GM21825 (cell line): ENCODE data around the gene PEAK3.
"Not testable (repeated sequence)": the region's sequence is repeated elsewhere in the genome, so short reads cannot be mapped to it uniquely, and the experiment has no call there.

ENCODE experiments used
- ATAC-seq: cut with Tn5 transposase; IDR thresholded peaks from one replicate; pipeline ENCODE4 v1.9.1; 2021; ENCODE audit warnings: mild to moderate bottlenecking, moderate library complexity; ENCODE audit not compliant: unreplicated experiment

Gene PEAK3

DNA sequence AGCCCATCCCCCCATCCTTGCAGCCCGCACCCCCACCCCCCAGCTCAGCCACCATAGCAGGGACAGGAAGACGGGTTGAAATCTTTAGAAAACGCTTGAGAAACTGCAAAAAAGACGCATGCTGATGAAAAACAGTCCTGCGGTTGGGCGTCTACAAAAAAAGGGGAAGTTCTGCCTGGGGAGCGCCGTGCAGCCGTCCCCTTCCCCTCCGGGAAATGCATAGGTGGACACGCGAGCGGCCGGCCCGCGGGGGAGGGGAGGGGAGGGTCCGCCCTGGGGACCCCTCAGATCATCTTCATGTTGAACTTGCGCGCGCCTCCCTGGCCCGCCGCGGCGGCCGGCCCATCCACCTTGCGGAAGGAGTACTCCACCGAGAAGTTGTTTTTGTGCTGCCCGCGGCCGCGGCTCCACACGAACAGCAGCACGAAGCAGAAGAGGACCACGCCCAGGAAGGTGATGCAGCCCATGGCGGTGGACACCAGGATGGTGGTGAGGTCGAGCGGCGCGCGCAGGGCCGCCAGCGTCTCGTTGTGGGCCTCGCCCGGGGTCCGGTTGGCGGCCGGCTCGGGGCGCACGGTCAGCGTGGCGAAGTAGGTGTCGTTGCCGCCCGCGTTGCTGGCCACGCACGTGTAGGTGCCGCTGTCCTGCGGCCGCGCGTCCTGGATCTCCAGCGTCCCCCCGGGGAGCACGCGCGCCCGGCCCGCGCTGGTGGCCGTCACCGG lies 7.9 kb upstream of the PEAK3 start:
- no peak for ATAC-seq

DNA sequence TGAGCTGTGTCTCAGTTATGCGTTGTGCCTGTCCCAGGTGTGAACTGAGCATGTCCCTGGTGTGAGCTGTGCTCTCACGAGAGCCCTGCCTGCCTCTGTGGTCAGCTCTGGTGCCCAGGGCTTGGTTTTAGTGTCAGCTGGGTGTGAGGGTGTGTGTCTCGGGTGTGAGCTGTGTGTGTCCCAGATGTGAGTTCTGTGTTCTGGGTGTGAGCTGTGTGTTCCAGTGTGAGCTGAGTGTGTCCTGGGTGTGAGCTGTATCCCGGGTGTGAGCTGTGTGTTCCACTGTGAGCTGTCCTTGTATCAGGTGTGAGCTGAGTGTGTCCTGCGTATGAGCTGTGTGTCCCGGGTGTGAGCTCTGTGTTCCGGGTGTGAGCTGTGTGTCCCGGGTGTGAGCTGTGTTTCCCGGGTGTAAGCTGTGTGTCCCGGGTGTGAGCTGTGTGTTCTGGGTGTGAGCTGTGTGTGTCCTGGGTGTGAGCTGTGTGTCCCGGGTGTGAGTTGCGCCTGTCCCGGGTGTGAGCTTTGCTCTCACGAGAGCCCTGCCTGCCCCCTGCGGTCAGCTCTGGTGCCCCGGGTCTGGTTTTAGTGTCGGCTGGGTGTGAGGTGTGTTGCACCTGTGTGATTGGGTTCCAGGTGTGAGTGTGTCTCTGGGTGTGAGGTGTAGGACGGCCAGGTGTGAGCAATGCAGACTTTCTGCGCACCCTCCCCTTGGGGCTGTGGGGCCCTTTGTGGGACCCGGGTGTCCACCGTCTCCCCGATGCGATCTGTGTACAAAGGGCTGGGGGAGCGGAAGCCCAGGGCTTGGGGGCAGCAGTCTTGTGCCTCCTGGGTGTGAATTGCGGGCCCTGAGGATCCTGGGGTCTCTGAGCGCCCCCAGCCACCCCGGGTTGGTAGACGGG lies 7.1 kb upstream of the PEAK3 start:
- ATAC-seq, result no peak

DNA sequence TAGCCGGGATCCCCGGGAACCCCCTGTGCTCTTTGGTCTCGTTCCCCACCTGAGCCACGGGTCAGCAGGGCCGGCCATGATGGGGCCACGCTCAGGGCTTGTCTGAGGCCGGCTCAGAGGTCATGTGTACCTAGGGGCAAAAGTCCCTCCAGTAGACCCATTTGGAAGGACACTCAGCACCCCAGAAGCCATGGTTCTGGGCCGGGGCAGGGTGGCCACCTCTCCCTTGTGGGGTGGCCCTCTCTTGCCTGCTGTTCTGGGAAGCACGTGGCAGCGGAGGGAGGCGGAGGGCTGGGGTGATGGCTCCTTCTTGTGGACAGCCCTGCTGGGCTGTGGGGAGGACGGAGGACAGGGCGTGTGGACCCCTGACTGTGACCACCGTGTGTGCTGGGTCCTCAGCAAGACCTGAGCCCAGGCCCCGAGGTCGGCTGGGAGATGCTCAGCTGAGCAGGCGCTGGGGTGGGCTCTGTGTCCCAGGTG lies 6.4 kb upstream of the PEAK3 start:
- no peak for ATAC-seq

- ATAC-seq, result no peak
These were observed 5.8 kb upstream of the PEAK3 start for GRCh38 chr19:2287585-2288337.

GRCh38 chr19:2286402-2287140 lies 4.6 kb upstream of the PEAK3 start:
- ATAC-seq, result no peak

GRCh38 chr19:2283835-2284507 lies 2.0 kb upstream of the PEAK3 start:
- no peak for ATAC-seq

DNA sequence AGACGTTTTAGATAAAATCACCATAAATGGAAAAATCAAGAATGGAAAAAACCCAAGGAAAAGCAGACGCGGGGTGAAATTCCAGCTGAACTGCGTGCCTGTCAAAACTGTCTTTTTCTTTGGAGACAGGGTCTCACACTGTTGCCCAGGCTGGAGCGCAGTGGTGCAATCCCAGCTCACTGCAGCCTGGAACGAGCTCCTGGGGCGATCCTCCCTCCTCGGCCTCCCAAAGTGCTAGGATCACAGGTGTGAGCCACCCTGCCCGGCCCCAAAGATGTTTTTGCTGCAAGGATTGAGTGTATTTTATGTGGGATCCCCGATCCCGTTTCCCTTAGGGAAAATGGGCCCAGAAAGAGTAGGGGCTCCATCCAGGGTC lies 875 bp upstream of the PEAK3 start:
- no peak for ATAC-seq

DNA sequence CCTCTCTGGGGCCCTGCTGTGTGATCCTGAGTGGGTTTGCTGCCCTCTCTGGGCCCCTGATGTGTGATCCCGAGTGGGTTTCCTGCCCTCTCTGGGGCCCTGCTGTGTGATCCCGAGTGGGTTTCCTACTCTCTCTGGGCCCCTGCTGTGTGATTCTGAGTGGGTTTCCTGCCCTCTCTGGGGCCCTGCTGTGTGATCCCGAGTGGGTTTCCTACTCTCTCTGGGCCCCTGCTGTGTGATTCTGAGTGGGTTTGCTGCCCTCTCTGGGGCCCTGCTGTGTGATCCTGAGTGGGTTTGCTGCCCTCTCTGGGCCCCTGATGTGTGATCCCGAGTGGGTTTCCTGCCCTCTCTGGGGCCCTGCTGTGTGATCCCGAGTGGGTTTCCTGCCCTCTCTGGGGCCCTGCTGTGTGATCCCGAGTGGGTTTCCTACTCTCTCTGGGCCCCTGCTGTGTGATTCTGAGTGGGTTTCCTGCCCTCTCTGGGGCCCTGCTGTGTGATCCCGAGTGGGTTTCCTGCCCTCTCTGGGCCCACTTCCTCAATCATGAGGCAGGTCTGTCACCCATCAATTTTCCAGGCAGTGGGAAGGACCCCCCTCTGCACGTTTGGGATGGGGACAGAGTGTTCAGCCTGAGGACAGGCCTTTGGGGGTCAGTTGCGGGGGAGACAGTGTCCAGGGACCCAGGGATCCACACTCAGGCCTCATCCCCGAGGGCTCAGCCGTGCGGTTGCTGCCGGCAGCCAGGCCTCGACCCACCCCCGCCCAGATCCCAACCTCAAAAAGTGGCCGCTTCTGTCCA lies 512 bp downstream of the PEAK3 start:
- not testable (repeated sequence) for ATAC-seq

DNA sequence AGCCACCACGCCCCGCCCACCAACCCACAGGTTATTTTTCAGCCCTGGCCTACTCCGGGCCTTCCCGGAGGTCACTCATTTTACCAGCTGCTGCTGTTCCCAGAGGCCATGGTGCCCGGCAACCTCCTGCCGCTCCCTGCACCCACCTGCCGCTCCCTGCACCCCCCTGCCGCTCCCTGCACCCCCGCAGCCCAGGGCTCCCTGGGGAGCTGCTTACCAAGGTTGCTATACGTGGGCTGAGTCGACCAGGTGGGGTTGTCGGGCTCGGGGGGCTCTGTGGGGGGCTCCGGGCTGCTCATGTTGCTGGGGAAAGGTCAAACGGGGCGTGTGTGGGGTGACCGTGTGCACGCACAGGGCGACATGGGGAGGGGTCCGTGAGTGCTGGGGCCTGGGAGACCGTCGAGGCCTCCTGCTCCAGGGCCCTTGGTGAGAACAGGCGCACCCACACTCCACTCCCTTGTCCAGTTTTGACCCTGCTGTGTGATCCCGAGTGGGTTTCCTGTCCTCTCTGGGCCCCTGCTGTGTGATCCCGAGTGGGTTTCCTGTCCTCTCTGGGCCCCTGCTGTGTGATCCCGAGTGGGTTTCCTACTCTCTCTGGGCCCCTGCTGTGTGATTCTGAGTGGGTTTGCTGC lies 1.2 kb downstream of the PEAK3 start:
- no peak for ATAC-seq

- ATAC-seq, result no peak
These were observed 3.4 kb downstream of the PEAK3 start for GRCh38 chr19:2278459-2279158.

- ATAC-seq, result no peak
These were observed 4.8 kb downstream of the PEAK3 start for GRCh38 chr19:2277138-2277537.

- ATAC-seq, result no peak
These were observed 5.5 kb downstream of the PEAK3 start for GRCh38 chr19:2276429-2276986.

DNA sequence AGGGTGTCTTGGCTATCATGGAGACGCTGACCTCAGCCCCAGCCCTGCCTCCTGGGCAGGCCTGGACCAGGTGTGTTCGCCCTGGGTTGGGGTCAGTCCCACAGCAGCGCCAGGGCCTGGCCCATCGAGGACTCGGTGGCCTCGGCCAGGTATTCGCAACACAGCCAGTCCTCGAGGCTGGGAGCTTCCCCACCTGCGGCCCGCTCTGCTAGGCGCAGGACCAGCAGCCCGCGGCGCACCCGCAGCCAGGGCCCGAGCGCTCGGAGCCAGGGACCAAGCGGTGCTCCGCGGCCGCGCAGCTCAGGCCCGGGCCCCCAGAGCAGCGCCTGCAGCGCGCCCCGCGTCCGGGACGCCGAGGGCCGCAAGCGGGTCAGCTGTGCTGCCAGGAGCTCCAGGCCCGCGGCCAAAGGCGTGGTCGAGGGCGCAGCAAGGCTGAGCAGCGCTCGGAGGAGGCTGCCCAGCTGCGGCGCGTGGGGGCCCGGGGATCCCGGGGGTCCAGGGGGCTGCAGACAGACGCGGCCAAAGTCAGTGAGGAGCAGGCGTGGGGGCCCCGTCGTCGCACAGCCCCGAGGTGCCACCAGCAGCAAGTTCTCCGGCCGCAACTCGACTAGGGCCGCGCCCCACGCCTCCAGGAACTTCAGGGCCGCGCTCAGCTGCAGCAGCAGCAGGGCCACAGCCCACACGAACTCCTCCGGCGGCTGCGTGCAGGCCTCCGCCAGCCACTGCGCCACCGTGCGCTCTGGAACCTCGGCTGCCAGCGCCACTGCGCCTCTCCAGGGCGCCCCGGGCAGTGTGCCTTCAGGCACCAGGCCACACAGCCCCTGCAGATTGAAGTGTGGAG lies 6.2 kb downstream of the PEAK3 start:
- no peak for ATAC-seq

GRCh38 chr19:2274931-2275535 lies 6.9 kb downstream of the PEAK3 start:
- no peak for ATAC-seq

- no peak for ATAC-seq
These were observed 7.7 kb downstream of the PEAK3 start for GRCh38 chr19:2274185-2274711.
